ENCODE data around the gene KANK2.

- TF ChIP-seq EZH2 (IDR thresholded peaks at IDR 0.05; ENCODE audit: borderline replicate concordance, low read length) (no peak), CTCF (conservative IDR thresholded peaks at IDR 0.05 in 1 of 2, IDR thresholded peaks at IDR 0.05 in 1 of 2; ENCODE audit: extremely low read depth in 1 of 2, insufficient read depth in 1 of 2, low read depth in 1 of 2, low read length in 2 of 2) (no peak)
Measured at GRCh38 chr19:11200931-11201330, 3.6 kb upstream of the KANK2 start.

All from mammary epithelial cell (primary cell).